HG03025 (cell line): Measurements from ENCODE around the gene TRPV5.
"Not testable (repeated sequence)": the region's sequence is repeated elsewhere in the genome, so short reads cannot be mapped to it uniquely, and the experiment has no call there.

Experiments used
- ATAC-seq: cut with Tn5 transposase; IDR thresholded peaks from one replicate; pipeline ENCODE4 v1.9.1; 2021; ENCODE audit warnings: mild to moderate bottlenecking, moderate library complexity; ENCODE audit not compliant: unreplicated experiment, low FRiP score

Gene TRPV5

DNA sequence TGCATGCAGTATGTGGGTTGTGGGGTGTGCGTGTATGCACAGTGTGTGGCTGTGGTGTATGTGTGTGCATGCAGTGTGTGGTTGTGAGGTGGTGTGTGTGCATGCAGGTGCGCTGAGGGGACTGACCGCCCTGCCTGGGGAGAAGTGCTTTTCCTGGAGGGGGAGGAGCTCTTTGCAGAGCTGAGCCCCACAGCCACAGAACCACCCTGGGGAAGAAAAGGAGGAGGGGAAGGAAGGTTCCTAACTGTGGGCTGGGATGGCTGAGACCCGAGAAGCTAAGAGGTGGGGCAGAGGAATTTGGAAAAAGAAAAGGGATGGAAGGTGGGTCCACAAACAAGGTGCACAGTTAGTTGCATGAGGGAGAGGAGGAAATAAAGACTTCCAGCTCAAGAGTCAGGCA lies at the start of gene TRPV5:
Gene TRPV5 (minus strand): TSS at position 123 of the 400 bp plus-strand sequence. CDS start 287 bp downstream, outside the sequence.
- ATAC-seq: no peak

GRCh38 chr7:142978402-142978801 lies 44.9 kb upstream of the TRPV5 start:
- not testable (repeated sequence) for ATAC-seq

DNA sequence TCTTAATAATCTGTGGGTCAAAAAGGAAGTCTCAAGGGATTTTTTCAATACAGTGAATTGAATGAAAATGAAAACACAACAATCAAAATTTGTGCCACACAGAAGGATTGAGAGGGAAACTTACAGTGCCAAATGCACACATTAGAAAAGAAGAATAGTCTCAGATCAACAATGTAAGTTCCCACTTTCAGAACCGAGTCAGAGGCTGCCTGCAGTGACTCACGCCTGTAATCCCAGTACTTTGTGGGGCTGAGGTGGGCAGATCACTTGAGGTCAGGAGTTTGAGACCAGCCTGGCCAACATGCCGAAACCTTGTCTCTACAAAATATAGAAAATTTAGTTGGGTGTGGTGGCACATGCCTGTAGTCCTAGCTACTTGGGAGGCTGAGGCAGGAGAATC lies 41.1 kb upstream of the TRPV5 start:
- no peak for ATAC-seq

- no peak for ATAC-seq
Observed at GRCh38 chr7:142969183-142969582, 35.6 kb upstream of the TRPV5 start.

DNA sequence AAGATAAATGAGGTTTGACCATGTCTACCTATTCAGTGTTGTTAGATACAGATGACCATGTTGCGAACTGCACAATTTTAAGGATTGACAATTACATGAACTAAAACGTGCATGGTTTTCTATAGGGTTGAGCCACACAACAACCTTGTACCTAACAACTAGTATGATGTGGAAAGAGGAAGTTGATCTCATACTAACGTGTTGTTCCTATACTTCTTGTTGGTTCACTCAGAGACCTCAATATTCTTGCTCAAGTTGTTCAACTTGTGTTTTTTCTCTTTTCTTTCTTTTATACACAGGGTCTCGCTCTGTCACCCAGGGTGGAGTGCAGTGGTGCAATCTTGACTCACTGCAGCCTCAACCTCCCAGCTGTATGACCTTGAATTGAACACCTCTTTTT lies 34.7 kb upstream of the TRPV5 start:
- no peak for ATAC-seq

DNA sequence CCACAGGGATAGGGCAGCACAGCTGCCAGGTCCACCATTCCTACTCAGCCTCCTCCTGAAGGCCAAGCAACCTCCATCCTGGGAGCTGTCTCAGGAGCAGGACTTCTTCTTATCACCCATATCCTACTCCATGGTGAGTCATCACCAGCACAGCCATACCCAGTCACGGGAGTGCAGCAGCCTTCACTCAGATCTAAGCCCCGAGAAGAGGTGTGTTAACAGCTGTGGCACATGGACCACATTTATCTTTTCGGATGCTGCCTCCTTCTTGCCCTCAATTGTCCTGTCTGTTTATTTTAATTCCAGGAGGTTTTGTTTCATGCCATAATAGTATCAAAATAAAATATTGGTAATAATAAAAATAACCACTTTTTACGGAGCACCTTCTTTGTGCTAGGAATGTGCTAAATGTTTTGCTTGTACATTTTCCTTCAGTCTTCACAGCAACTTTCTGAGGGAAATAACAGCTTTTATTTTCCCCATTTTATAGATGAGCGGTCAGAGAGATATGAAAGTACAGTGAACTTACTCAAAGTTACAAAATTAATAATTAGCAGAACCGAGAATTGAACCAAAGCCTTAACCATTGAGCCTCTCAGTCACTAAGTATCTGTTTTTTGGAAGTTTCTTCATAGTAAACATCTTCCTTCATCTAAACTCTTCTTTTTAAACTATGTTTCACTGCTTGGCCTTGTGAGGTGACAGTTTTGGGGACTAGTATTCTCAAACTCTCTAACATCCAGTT lies 31.1 kb upstream of the TRPV5 start:
- no peak for ATAC-seq

DNA sequence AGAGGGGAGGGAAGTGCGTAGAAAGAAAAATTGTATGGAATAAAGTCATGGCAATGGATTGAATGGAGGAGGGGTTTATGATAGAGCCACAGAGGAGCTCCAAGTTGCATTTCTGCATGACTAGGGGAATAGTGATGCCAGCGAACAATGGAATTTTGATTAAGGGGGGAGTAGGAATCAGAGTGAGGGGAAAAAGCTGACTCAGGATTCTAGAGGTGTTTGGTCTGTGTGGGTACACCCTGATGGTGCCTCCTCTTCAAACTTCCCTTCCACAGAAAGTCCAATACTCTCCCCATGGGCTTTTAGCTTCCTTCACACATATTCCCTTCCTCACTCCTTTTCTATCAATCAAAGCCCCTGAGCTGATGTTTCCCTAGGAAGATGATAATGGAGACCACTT lies 30.4 kb upstream of the TRPV5 start:
- ATAC-seq: no peak

DNA sequence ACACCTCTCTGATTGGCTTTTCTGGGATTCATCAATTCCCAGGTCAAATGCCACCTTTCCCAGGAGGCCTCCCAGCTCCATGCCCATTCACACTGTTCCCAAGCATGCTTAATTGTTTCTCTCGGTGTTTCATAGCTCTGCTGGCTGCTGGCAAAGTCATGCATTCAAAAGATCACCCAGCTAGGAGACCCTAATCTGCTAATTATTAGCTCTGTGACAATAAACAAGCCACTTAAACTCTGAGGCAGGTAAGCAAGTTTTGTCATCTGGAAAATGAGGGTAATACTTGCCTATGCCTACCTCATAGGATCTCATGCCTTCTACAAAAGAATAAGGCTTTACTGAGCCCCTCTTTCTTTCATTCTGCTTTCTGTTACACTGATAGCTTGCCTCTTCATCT lies 29.4 kb upstream of the TRPV5 start:
- ATAC-seq: no peak

- ATAC-seq: no peak
Observed at GRCh38 chr7:142961973-142962926, 28.7 kb upstream of the TRPV5 start, which contains the start of gene KEL. KEL (minus strand) TSS chr7:142962363; CDS start chr7:142962206, 157 bp downstream.

DNA sequence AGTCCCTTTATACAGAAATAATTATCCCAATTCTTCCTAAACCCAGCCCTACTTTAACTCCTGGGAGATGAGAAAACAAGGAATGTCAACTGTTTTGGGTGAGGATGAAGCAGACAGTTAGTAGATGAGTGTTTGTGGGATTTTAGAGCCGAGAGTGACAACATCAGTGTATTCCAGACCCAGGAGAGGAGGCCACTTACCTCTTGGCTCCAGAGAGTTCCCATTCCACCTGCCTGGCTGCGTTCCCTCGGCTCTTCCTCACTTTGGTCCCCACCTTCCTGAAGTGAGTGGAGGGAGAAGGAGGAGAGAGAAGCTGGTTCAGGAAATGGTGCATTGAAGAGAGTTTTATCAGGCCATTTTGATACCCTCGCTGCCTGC lies 28.0 kb upstream of the TRPV5 start:
- no peak for ATAC-seq

GRCh38 chr7:142960955-142961512 lies 27.5 kb upstream of the TRPV5 start:
- ATAC-seq: no peak

DNA sequence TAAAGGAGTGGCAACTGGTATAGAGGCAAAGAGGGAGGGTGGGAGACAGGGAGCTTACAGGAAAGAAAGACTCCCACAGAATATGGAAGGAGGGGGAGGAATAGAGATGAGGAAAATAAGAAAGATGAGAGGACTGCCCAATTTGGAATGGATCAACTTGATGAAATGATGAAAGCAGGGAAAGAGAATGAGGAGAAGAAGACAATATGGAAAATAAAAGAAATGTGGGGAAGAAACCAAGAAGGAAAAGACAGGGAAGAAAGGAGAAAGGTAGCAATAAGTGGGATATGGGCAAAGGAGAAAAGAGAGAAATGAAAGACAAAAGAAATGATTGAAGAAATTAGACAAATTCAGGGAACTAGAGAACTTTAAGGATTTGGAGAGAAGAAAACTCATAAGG lies 25.7 kb upstream of the TRPV5 start:
- no peak for ATAC-seq

DNA sequence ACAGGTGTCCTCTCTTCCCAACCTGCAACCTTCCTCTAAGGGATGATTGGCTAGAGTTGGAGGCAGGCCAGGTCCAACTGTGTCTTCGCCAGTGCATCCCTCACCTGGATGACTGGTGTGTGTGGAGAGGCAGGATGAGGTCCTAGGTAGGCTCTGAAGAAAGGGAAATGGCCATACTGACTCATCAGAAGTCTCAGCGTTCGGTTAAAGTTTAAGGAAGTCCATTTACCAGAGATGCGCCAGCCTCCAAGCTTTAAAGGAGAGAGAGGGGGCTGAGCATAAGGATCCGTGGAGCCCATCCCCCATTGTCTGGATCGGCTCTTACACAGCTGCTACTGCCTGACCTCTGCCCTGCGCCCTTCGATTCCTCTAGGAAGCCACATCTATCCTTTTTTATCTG lies 24.2 kb upstream of the TRPV5 start:
- ATAC-seq: no peak

DNA sequence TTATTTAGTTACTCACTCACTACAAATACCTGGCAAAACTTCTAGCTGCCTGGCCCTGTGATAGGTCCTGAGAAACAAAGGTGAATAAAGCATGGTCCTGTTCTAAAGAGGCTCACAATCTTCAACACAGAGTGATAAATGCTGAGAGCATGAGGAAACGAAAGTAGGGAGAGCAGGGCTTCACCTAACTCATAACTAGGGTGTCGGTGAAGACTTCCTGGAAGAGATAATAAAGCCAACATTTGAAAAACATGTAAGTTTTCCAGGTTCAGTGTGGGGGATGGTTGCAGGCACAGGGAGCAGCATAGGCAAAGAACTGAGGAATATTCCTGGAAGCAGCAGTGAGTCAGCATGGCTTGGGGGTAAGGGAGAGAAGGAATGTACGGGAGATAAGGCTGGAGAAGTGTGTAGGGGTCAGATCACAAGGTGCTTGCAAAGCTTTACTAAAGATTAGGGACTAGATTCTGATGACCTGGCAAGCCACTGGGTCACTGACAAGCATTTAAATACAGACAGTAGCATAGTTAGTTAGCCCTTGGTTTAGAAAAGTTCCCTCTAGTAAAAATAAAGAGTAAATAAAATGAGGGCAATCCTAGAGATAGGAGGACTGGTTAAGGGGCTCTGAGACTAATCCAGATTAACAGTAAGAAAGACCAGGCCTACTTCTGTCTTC lies 23.5 kb upstream of the TRPV5 start:
- ATAC-seq: no peak

DNA sequence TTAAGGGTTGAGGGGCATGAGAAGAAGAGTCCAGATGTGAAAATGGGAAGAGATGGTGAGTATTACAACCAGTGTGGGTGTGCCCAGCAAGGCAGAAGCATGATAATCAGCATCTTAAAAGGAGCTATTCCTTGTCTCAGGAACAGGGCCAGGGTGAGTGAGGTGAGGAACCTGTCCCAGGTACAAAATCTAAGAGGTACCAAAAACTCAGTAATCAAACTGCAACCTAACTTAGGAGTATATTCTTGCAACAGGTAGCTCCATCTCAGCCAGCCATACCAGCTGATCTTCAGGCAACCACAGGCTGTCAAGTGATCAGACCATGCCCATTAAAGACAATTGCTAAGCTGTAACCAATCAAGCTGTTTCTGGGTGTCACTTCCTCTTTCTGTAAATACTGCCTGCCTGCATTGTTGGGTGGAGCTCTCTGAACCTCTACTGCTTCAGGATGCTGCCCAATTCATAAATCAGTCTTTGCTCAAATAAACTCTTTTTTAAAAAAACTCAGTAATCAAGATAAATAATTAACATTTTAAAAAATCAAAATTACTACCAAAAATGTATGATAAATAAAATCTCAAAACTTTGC lies 21.2 kb upstream of the TRPV5 start:
- ATAC-seq: no peak

DNA sequence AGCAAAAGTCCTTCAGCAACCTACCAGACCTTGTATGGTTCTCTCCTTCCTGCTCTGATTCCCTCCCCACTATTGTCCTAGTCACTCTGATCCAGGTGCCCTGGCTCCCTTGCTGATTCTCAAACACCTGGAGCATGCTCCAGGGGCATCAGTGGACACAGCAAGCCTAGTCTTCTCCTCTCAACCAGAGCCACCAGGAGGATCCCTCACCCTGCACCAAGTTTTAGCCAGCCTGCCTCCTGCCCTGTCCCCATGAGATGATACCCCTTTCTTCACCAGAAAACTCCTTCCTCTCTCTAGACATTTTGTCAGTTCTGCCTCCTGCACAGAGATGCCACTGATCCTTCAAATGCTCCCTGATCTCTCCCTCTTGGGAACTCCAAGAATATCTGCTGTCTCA lies 16.7 kb upstream of the TRPV5 start:
- ATAC-seq: no peak

DNA sequence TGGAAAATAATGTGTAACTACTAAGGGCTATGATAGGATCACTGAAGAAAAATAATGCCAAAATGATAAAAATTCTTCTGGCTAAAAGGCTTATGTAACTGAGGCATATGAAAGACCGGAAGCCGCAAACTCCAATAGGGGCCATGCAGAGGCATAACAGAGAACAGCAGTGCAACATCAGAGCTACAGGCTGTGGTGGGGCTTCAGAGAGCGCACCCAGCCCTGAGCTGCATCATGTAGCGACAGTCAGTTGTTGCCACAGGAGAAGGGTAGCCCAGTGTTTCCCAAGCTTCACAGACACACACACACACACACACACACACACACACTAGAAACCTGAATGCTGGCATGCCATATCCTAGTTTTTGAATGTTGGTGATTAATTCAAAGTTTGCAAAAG lies 15.1 kb upstream of the TRPV5 start:
- ATAC-seq: no peak

DNA sequence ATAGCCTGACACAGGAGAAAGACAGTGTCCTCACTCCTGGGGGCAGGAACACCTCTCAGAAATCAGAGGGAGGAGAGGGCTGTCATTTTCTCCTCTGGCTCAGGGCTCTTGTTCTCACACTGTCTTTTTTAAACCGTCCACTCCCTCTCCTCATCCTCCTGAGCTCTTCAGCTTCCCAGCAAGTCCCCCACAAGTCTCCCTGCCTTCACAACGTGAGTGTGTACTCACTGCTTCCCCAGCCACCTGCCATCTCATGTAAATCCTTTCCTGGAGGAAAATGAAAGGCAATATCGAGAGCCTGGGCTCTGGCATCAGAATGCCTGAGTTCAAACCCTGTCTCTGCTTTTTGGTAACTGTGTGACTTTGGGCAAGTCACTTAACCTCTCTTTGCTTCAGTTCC lies 11.5 kb upstream of the TRPV5 start:
- no peak for ATAC-seq

DNA sequence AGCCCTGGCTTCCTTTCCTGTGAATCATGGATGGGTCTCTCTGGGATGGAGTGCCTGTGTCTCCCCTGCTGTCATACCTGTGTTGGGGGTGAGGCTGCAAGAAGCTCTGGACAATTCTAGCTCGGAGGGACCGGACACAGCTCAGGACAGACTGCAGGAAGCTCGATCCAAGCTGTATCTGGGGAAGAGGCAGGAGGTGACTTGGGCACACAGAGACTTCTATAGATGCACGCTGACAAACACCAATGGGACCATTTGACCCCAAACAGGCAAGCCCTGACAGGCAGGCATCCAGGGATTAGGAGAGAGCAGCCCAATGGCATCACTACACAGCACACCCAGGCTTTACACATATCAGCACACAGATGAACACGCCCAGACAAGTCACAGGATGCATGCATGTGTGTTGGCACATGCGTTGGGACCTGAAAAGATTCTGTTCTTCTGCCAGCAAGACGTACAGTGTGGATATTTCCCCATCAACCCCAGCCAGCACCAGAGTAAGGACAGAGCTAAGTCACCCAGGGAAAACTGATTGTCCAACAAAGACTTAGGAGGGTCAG lies 10.2 kb upstream of the TRPV5 start:
- ATAC-seq: no peak

DNA sequence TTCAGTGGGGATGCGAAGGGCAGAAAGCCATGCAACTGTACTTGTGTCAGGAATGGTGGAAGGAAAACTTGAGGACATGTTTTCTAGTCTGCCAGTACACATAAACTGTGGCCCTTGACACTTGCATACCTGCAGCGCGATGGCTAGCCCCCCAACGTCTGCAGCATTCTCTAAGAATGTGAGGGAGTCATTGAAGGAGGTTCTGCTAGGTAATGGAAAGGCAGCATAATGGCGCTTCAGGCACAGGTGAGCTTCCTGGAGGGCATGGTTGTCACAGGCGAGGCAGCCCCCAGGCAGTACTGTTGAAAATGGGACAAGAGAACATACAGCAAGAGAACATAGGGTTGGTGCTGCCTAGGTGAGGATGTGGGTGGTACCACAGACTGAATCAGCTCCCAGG lies 9.2 kb upstream of the TRPV5 start:
- ATAC-seq: no peak
